ENCODE data around the gene GBE1.

DNA sequence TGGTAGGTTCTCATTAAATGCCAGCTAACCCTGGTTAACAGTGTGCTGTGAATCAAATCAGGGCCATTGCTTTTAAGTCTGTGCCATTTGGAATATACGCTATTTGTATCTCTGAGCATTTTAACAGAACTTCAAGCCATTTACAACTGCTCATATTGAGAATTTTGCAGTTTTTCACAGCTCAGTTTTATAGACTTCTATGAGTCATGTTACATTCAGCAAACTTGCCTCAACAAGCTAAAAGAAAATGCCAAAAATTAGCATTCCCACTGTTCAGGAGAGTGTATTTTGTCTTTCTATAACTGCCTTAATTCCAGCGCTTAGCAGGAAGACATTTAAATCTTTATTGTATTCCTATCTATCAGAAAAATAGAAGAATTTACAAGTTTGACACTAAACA is 196.4 kb downstream of the GBE1 start:
- TF ChIP-seq, protein P1, sequence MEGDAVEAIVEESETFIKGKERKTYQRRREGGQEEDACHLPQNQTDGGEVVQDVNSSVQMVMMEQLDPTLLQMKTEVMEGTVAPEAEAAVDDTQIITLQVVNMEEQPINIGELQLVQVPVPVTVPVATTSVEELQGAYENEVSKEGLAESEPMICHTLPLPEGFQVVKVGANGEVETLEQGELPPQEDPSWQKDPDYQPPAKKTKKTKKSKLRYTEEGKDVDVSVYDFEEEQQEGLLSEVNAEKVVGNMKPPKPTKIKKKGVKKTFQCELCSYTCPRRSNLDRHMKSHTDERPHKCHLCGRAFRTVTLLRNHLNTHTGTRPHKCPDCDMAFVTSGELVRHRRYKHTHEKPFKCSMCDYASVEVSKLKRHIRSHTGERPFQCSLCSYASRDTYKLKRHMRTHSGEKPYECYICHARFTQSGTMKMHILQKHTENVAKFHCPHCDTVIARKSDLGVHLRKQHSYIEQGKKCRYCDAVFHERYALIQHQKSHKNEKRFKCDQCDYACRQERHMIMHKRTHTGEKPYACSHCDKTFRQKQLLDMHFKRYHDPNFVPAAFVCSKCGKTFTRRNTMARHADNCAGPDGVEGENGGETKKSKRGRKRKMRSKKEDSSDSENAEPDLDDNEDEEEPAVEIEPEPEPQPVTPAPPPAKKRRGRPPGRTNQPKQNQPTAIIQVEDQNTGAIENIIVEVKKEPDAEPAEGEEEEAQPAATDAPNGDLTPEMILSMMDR (IDR thresholded peaks at IDR 0.05) = no peak
- no peak for TF ChIP-seq POLR2A (IDR thresholded peaks at IDR 0.05)

Data from breast epithelium (tissue), 3 donors.